GM10248 (cell line): ENCODE data around the gene P2RY11.

ENCODE experiments used
- CTCF ChIA-PET: fragments of 300-600 bp; sonication (Branson Sonifier 250); formaldehyde crosslinking; extraction: SDS; loops from one replicate; lab custom pipeline; 2021; ENCODE audit warnings: antibody characterized with exemption; lab: Yijun Ruan, JAX
- POLR2A ChIA-PET: fragments of 350-650 bp; sonication (Branson Sonifier 250); formaldehyde crosslinking; extraction: SDS; loops from one replicate; lab custom pipeline; 2020; ENCODE audit warnings: antibody characterized with exemption; lab: Yijun Ruan, JAX
- DNase-seq: peaks from one replicate; pipeline ENCODE4 v3.0.0; 2012; ENCODE audit errors: extremely low spot score
- CTCF ChIP-seq: IDR thresholded peaks from 2 replicates; pipeline ENCODE4 v1.5.1; 2012; ENCODE audit warnings: mild to moderate bottlenecking, low read depth; ENCODE audit errors: extremely low read depth, missing control alignments, control extremely low read depth

Gene P2RY11

DNA sequence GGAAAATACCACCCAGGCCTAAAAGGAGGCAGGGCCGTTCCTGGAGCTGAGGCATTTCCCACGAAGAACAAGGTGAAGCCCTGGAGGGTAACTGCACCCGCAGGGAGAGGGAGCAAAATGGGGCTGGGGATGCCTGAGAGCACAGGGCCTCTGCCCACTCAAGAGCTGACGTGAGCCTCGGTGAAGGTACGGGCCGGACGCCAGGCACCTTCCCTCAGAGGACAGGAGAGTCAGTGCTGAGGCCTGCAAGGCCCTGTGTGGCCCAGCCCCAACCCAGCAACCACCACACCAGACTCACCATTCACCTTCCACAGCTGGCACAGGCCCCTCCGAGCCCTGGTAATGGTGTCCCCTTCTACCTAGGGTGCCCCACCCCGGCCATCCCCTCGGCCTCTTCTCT is 47.0 kb downstream of the P2RY11 start:
- CTCF ChIA-PET, result interaction anchor here (1.3 to 1.5 kb wide), 2 partner anchors 9 to 16 kb away, joined by 3 to 4 read pairs; no protein-coding TSS in a partner anchor
- no peak for TF ChIP-seq CTCF

DNA sequence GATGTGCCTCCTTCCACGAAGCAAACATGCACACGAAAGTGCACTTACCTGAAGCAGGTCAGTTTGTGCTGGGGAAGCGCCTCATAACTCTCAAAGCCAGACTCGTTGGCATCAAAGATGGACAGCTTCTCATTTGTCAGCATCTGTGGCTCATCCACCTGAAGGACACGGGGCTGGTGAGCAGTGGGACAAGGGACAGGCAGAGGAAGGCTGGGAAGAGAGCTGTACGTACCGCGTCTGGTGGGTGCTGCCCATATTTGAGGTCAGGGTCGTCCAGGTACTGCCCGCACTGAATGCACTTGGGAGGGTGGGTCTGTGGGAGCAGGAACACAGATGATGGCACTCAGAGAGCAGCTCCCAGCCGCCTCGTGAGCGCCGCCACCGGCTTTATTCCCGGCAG is 48.1 kb downstream of the P2RY11 start:
- CTCF ChIA-PET, result interaction anchor here (1.4 kb wide), 1 partner anchor 91 kb away, joined by 4 read pairs; no protein-coding TSS in a partner anchor
- no peak for DNase-seq
- POLR2A ChIA-PET, result no interaction called here
- TF ChIP-seq CTCF, result no peak

More for the DNA sequence above, 47.0 kb downstream of the P2RY11 start:
- POLR2A ChIA-PET, result no interaction called here
- no peak for DNase-seq

- TF ChIP-seq CTCF, result no peak
- ChIA-PET POLR2A (no interaction called here), CTCF (no interaction called here)
- no peak for DNase-seq
These were observed 52.0 kb downstream of the P2RY11 start for GRCh38 chr19:10163536-10163935.
